Smooth muscle cell (in vitro differentiated cells): Measurements from ENCODE around the gene SORBS1. TPM values are rescaled to one million over a fixed set of nuclear protein-coding genes. Genes with fewer than 3 reads are reported as not detected.

Source experiments
- DNase-seq: peaks from one replicate; lab custom pipeline; 2025; ENCODE audit not compliant: unreplicated experiment; lab: John Stamatoyannopoulos, UW
- H2AFZ ChIP-seq: fragments of 200-600 bp; sonication (generic); 2 replicates; pipeline ENCODE4 v1.6.0; 2016; ENCODE audit warnings: antibody characterized with exemption, low read depth, mild to moderate bottlenecking
- H3F3A ChIP-seq: fragments of 200-600 bp; sonication (generic); 2 replicates; pipeline ENCODE4 v1.6.0; 2017; ENCODE audit warnings: antibody characterized with exemption, low read depth
- H3K27ac ChIP-seq: fragments of 200-600 bp; sonication (generic); 2 replicates; pipeline ENCODE4 v1.5.1; 2016; ENCODE audit warnings: low read depth, mild to moderate bottlenecking
- H3K27me3 ChIP-seq: fragments of 200-600 bp; sonication (generic); 2 replicates; pipeline ENCODE4 v1.6.1; 2016; ENCODE audit warnings: low read depth, mild to moderate bottlenecking
- H3K36me3 ChIP-seq: fragments of 200-600 bp; sonication (generic); 2 replicates; pipeline ENCODE4 v1.5.1; 2016; ENCODE audit warnings: low read depth
- H3K4me1 ChIP-seq: fragments of 200-600 bp; sonication (generic); 2 replicates; pipeline ENCODE4 v1.5.1; 2016; ENCODE audit warnings: low read depth
- H3K4me2 ChIP-seq: fragments of 200-600 bp; sonication (generic); 2 replicates; pipeline ENCODE4 v1.6.0; 2016; ENCODE audit warnings: mild to moderate bottlenecking
- H3K4me3 ChIP-seq: fragments of 200-600 bp; sonication (generic); 2 replicates; pipeline ENCODE4 v1.5.1; 2016; ENCODE audit warnings: mild to moderate bottlenecking
- H3K79me2 ChIP-seq: fragments of 200-600 bp; sonication (generic); 2 replicates; pipeline ENCODE4 v1.6.0; 2016; ENCODE audit warnings: low read depth, mild to moderate bottlenecking
- H3K9ac ChIP-seq: fragments of 200-600 bp; sonication (generic); 2 replicates; pipeline ENCODE4 v1.6.0; 2016; ENCODE audit warnings: low read depth
- H3K9me3 ChIP-seq: fragments of 200-600 bp; sonication (generic); replicated peaks from 2 replicates; pipeline ENCODE4 v1.5.1; 2016; ENCODE audit warnings: low read depth
- H4K20me1 ChIP-seq: fragments of 200-600 bp; sonication (generic); 2 replicates; pipeline ENCODE4 v1.6.0; 2016; ENCODE audit warnings: low read depth
- WGBS: methylation state at CpG from one replicate; pipeline ENCODE4 v1.1.7; 2016; ENCODE audit warnings: low lambda C conversion rate; 5-methylcytosine and 5-hydroxymethylcytosine counted together
- polyA plus RNA-seq: library from polyadenylated mRNA; unstranded; fragments of >200 nt; fragmentation: Nextera tagmentation; extraction: Ambion mirVana; gene quantifications from 2 replicates; pipeline ENCODE4 v1.2.1, GENCODE V29; 2016
- total RNA-seq: library from RNA; depleted of rRNA; stranded (reverse); fragments of >200 nt; gene quantifications from 2 replicates; pipeline ENCODE4 v1.2.3, GENCODE V29; 2014
- TF ChIP-seq, protein P1 (sequence below): fragments of 200-600 bp; sonication (generic); IDR thresholded peaks from 2 replicates; pipeline ENCODE4 v1.5.1; 2017; ENCODE audit warnings: borderline replicate concordance, mild to moderate bottlenecking, antibody characterized with exemption; ENCODE audit not compliant: insufficient read depth, poor library complexity, severe bottlenecking

Gene SORBS1
- total and polyA plus RNA-seq, 2 experiments from 2014 or later: 14.6 to 21.0 TPM

DNA sequence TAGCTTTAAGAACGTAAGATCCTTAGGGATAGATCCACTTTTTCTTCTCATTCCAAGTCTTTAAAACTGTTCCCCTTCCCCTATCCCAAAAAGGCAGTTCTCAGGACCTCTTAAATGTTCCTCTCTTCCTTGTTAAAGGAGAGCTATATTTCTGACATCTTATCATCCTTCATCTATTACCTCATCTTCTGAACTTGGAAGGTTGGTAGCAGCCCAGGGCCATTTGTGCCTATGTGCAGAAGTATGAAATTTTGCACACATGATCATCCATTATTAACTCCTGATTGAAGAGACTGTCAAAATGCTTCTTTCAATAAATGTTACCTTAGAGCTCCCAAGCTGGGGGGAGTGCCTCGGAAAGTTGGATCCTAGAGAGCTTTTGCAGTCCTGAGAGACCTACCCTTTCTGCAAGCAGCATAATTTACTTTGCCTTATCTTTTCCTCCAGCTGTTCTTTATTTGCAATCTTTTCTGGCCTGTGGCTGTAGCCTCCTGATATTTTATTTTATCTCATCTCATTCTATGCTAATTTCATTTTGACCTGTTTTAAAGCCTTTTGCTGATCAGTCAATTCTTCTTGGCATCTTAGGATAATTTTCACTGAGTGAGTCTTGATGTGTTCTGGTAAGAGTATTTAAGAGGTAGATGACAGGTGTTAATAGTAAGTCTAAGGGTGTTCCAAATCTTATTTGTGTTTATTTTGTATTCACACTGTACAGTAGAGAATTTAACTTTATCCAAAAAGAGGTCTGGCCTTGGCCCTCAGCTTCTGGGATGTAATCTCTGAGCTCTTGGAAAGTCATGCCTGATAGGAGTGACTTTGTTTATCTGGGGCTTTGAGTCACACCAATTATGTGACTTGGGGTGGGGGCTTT is 135.3 kb downstream of the SORBS1 start:
- H3K4me3 ChIP-seq: no peak overlapping the region
- no peak for DNase-seq
- no peak overlapping the region for H3K4me2 ChIP-seq
- H3K79me2 ChIP-seq: no peaks in the 10 kb centered on the region
- H3K27me3 ChIP-seq: no peaks in the 10 kb centered on the region
- no peak overlapping the region for H3K27ac ChIP-seq
- H4K20me1 ChIP-seq: no peaks in the 10 kb centered on the region
- no peaks in the 10 kb centered on the region for H3K36me3 ChIP-seq
- no peaks in the 10 kb centered on the region for H3F3A ChIP-seq
- no peak overlapping the region for H2AFZ ChIP-seq
- H3K9ac ChIP-seq: no peak overlapping the region
- no peaks in the 10 kb centered on the region for H3K9me3 ChIP-seq
- 86% methylated on average over 2 of the region's 2 CpGs for WGBS
- TF ChIP-seq, protein P1, sequence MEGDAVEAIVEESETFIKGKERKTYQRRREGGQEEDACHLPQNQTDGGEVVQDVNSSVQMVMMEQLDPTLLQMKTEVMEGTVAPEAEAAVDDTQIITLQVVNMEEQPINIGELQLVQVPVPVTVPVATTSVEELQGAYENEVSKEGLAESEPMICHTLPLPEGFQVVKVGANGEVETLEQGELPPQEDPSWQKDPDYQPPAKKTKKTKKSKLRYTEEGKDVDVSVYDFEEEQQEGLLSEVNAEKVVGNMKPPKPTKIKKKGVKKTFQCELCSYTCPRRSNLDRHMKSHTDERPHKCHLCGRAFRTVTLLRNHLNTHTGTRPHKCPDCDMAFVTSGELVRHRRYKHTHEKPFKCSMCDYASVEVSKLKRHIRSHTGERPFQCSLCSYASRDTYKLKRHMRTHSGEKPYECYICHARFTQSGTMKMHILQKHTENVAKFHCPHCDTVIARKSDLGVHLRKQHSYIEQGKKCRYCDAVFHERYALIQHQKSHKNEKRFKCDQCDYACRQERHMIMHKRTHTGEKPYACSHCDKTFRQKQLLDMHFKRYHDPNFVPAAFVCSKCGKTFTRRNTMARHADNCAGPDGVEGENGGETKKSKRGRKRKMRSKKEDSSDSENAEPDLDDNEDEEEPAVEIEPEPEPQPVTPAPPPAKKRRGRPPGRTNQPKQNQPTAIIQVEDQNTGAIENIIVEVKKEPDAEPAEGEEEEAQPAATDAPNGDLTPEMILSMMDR: no peak
- H3K4me1 ChIP-seq: no peaks in the 10 kb centered on the region

DNA sequence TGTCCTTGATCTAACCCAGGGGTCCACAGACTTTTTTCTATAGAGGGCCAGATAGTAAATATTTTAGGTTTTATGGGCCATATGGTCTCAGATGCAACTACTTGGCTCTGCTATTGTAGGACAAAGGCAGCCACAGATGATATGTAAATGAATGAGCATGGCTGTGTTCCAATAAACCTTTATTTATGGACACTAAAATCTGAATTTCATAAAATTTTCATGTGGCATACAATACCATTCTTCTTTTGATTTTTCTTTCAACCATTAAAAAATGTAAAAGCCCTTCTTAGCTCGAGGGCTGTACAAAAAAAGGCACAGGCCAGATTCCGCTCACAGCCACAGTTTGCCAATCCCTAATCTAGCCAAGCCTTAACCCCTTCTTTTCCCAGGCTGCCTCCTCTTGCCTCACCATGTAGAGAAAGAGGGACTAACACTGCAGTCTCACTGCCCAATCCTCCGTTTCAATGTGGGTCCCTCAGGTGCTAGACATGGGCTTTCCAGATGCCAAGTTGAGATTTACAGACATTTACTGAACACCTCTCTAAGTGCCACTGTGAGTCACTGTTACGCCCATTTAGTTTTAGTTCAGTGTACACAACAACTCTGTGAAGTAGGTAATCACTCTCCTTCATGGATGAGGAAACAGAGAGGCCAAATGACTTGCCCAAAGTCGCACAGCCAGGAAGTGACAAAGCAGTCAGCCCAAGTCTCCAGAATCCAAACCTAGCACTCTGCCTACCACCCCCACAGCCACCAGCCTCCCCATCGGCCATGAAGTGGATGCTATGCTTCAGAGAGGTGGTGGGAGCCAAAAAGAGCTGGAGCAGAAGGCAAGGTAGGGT is 137.8 kb downstream of the SORBS1 start:
- Histone ChIP-seq H3K4me3 (no peak overlapping the region), H3K9ac (no peak overlapping the region), H3K36me3 (no peaks in the 10 kb centered on the region), H3K9me3 (no peaks in the 10 kb centered on the region), H3K4me1 (no peaks in the 10 kb centered on the region), H3K79me2 (no peaks in the 10 kb centered on the region), H3K4me2 (no peak overlapping the region), H4K20me1 (no peaks in the 10 kb centered on the region), H3K27me3 (no peaks in the 10 kb centered on the region), H3K27ac (no peak overlapping the region), H3F3A (no peaks in the 10 kb centered on the region), H2AFZ (no peak overlapping the region)
- TF ChIP-seq, protein P1: no peak
- DNase-seq: no peak
- WGBS: 75% methylated on average over 6 of the region's 6 CpGs

DNA sequence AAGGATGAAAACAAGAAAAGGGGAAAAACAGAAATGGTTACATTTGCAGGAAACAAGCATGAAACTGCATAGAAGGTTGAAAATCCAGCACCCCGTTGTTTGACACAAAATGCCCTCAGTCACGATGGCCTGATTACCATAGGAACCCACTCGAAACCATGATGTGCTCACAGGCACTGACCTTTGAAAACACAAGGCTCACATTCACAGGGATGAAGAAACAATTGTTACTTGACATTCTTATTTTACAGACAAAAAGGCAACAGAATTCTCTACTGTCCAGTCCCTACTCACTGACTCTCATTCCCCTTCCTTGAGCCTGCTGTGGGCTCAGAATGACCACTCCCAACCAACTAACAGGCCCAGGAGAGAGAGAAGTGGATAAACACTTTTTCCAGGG is 138.9 kb downstream of the SORBS1 start:
- 90% methylated on average over 3 of the region's 3 CpGs for WGBS
- Histone ChIP-seq H3K4me1 (no peaks in the 10 kb centered on the region), H3K27ac (no peak overlapping the region), H3K9ac (no peak overlapping the region), H3K9me3 (no peaks in the 10 kb centered on the region), H2AFZ (no peak overlapping the region), H3K4me3 (no peak overlapping the region), H3K79me2 (no peaks in the 10 kb centered on the region), H3F3A (no peaks in the 10 kb centered on the region), H3K36me3 (no peaks in the 10 kb centered on the region), H4K20me1 (no peaks in the 10 kb centered on the region), H3K4me2 (no peak overlapping the region), H3K27me3 (no peaks in the 10 kb centered on the region)
- TF ChIP-seq, protein P1: no peak
- no peak for DNase-seq
